ENCODE results near the gene UGT1A9. TPM values are rescaled to one million over a fixed set of nuclear protein-coding genes. Genes with fewer than 3 reads are reported as not detected.
"Not testable (repeated sequence)": the region's sequence is repeated elsewhere in the genome, so short reads cannot be mapped to it uniquely, and the experiment has no call there.

The UGT1A9 gene
- total and polyA plus RNA-seq, 7 donors: 0.36 TPM; not detected in 6

GRCh38 chr2:233643128-233643527 is 28.6 kb upstream of the UGT1A9 start:
- H3K4me1 ChIP-seq: no peaks in the 10 kb centered on the region
- H3K4me3 ChIP-seq: no peak overlapping the region
- 91 to 99% methylated on average over 1 of the region's 1 CpG for WGBS, 2 donors
- peaks cover 0 to 13% (median 0%) of the 10 kb centered on the region in 4 donors for H3K9me3 ChIP-seq
- intact Hi-C loops (cut with DNase I): no loop called here
- TF ChIP-seq POLR2AphosphoS5 (IDR thresholded peaks at IDR 0.05): no peak
- TF ChIP-seq POLR2A (IDR thresholded peaks at IDR 0.05): no peak
- no peak for TF ChIP-seq CTCF (IDR thresholded peaks at IDR 0.05)
- no peak for TF ChIP-seq EP300 (IDR thresholded peaks at IDR 0.05)
- DNase-seq: no peak
- no peaks in the 10 kb centered on the region for H3K27me3 ChIP-seq
- H3K27ac ChIP-seq: no peak overlapping the region
- H3K36me3 ChIP-seq: no peaks in the 10 kb centered on the region

GRCh38 chr2:233646033-233646432 is 25.7 kb upstream of the UGT1A9 start:
- WGBS, 2 donors: 95 to 96% methylated on average over 3 of the region's 3 CpGs

DNA sequence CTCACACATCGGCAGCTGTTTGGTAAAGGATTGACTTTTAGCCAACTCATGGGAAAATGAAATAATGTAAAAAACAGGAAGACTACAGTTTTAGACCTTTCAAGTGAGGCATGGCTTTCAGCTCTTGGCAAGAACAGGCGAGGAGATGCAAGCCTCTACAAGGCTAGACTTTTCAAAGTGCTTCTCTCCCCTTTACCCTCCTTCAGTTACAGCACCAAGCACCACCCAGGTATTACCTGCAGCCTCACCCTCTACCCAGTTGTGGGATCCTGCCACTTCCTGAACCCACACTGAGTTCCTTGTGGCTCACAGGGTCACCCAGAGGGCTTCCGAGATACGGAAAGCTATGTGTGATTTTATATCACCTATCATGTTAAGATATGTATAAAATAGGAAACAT is 20.7 kb upstream of the UGT1A9 start:
- TF ChIP-seq POLR2A (IDR thresholded peaks at IDR 0.05) (no peak), CTCF (IDR thresholded peaks at IDR 0.05) (no peak), EP300 (IDR thresholded peaks at IDR 0.05) (no peak), POLR2AphosphoS5 (IDR thresholded peaks at IDR 0.05) (no peak)
- Histone ChIP-seq H3K4me1 (no peaks in the 10 kb centered on the region), H3K36me3 (no peaks in the 10 kb centered on the region), H3K9me3 (peaks cover 0 to 6% (median 0%) of the 10 kb centered on the region in 4 donors), H3K4me3 (no peak overlapping the region), H3K27ac (no peak overlapping the region), H3K27me3 (no peaks in the 10 kb centered on the region)
- 19 to 73% methylated on average over 4 of the region's 4 CpGs for WGBS, 2 donors
- intact Hi-C loops (cut with DNase I): no loop called here
- DNase-seq: no peak

More at GRCh38 chr2:233646033-233646432, 25.7 kb upstream of the UGT1A9 start:
- intact Hi-C loops (cut with DNase I); DNase-seq; H3K27me3 ChIP-seq; H3K4me1 ChIP-seq; H3K4me3 ChIP-seq; H3K27ac ChIP-seq; H3K36me3 ChIP-seq: not testable (repeated sequence)
- peaks cover 0 to 13% (median 0%) of the 10 kb centered on the region in 4 donors for H3K9me3 ChIP-seq

DNA sequence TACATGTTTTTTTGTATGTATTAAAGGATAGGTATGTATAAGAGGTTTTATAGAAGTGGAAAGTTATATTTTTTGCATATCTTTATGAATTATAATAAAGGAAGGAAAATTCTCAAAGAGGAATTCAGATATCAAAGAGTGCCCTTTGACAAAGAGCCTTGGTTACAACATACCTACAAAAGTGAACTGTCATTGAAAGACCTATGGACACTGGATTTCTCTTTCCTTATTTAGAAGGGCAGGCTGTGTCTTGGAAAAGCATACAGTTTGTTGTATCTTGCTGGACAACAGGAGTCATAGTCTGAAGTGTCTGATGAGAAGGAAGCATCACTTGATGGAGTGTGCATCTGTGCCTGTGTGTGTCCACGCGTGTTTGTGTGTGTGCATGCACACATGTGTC is 20.3 kb upstream of the UGT1A9 start:
- TF ChIP-seq CTCF (IDR thresholded peaks at IDR 0.05) (no peak), POLR2A (IDR thresholded peaks at IDR 0.05) (no peak), POLR2AphosphoS5 (IDR thresholded peaks at IDR 0.05) (no peak), EP300 (IDR thresholded peaks at IDR 0.05) (no peak)
- H3K9me3 ChIP-seq: peaks cover 0 to 3% (median 0%) of the 10 kb centered on the region in 4 donors
- H3K36me3 ChIP-seq: no peaks in the 10 kb centered on the region
- no peaks in the 10 kb centered on the region for H3K4me1 ChIP-seq
- no peak overlapping the region for H3K4me3 ChIP-seq
- H3K27ac ChIP-seq: no peak overlapping the region
- WGBS, 2 donors: 96 to 97% methylated on average over 2 of the region's 2 CpGs
- intact Hi-C loops (cut with DNase I): no loop called here
- H3K27me3 ChIP-seq: no peaks in the 10 kb centered on the region
- no peak for DNase-seq

DNA sequence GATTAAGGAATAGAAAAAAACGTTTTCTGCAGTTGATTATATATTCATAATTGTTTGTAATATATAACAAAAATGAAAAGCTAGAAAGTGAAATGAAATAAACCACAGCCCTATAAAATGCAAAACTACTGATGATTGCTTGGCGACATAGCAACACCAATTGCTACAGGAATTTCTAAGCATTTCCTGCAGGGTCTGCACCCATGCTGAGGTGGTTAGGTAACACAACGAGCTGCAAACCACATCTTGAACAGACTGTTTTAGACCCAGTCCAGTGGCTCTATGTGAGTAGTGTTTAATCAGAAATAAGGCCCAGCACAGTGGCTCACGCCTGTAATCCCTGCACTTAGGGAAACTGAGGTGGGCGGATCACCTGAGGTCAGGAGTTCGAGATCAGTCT is 17.2 kb upstream of the UGT1A9 start:
- Histone ChIP-seq H3K27ac (no peak overlapping the region), H3K27me3 (no peaks in the 10 kb centered on the region), H3K36me3 (no peaks in the 10 kb centered on the region), H3K4me1 (no peaks in the 10 kb centered on the region), H3K9me3 (no peaks in the 10 kb centered on the region), H3K4me3 (no peak overlapping the region)
- intact Hi-C loops (cut with DNase I): no loop called here
- WGBS, 2 donors: 68 to 81% methylated on average over 6 of the region's 6 CpGs
- no peak for DNase-seq
- TF ChIP-seq POLR2A (IDR thresholded peaks at IDR 0.05) (no peak), POLR2AphosphoS5 (IDR thresholded peaks at IDR 0.05) (no peak), EP300 (IDR thresholded peaks at IDR 0.05) (no peak), CTCF (IDR thresholded peaks at IDR 0.05) (no peak)
